Measurements from ENCODE around the gene SAMD4B. TPM values are rescaled to one million over a fixed set of nuclear protein-coding genes. Genes with fewer than 3 reads are reported as not detected.

SAMD4B gene
- total and polyA plus RNA-seq, 10 of the 15 experiments (the other 5 are each of a cell fraction or from before 2014, with no cell fraction given), result 2.4 to 43.3 (median 23.9) TPM

- TF ChIP-seq, protein P1, sequence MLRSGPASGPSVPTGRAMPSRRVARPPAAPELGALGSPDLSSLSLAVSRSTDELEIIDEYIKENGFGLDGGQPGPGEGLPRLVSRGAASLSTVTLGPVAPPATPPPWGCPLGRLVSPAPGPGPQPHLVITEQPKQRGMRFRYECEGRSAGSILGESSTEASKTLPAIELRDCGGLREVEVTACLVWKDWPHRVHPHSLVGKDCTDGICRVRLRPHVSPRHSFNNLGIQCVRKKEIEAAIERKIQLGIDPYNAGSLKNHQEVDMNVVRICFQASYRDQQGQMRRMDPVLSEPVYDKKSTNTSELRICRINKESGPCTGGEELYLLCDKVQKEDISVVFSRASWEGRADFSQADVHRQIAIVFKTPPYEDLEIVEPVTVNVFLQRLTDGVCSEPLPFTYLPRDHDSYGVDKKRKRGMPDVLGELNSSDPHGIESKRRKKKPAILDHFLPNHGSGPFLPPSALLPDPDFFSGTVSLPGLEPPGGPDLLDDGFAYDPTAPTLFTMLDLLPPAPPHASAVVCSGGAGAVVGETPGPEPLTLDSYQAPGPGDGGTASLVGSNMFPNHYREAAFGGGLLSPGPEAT (IDR thresholded peaks at IDR 0.05; ENCODE audit: low read depth), result 0 out of 2 replicates have a peak, but pooled peaks have one; percentile 6
- peak; percentile 30; the same call in 1 of the 2 replicates for TF ChIP-seq GATAD2B (conservative IDR thresholded peaks at IDR 0.05; ENCODE audit: low read depth)
- 0 out of 2 replicates have a peak, but pooled peaks have one; percentile 46 for TF ChIP-seq CHD1 (IDR thresholded peaks at IDR 0.05; ENCODE audit: low read depth, low read length)
- TF ChIP-seq HDGF (IDR thresholded peaks at IDR 0.05), result peak; percentile 87
- TF ChIP-seq, protein P2, sequence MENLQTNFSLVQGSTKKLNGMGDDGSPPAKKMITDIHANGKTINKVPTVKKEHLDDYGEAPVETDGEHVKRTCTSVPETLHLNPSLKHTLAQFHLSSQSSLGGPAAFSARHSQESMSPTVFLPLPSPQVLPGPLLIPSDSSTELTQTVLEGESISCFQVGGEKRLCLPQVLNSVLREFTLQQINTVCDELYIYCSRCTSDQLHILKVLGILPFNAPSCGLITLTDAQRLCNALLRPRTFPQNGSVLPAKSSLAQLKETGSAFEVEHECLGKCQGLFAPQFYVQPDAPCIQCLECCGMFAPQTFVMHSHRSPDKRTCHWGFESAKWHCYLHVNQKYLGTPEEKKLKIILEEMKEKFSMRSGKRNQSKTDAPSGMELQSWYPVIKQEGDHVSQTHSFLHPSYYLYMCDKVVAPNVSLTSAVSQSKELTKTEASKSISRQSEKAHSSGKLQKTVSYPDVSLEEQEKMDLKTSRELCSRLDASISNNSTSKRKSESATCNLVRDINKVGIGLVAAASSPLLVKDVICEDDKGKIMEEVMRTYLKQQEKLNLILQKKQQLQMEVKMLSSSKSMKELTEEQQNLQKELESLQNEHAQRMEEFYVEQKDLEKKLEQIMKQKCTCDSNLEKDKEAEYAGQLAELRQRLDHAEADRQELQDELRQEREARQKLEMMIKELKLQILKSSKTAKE (IDR thresholded peaks at IDR 0.05; ENCODE audit: low read depth, poor library complexity, severe bottlenecking), result no peak
- TF ChIP-seq, protein P3, sequence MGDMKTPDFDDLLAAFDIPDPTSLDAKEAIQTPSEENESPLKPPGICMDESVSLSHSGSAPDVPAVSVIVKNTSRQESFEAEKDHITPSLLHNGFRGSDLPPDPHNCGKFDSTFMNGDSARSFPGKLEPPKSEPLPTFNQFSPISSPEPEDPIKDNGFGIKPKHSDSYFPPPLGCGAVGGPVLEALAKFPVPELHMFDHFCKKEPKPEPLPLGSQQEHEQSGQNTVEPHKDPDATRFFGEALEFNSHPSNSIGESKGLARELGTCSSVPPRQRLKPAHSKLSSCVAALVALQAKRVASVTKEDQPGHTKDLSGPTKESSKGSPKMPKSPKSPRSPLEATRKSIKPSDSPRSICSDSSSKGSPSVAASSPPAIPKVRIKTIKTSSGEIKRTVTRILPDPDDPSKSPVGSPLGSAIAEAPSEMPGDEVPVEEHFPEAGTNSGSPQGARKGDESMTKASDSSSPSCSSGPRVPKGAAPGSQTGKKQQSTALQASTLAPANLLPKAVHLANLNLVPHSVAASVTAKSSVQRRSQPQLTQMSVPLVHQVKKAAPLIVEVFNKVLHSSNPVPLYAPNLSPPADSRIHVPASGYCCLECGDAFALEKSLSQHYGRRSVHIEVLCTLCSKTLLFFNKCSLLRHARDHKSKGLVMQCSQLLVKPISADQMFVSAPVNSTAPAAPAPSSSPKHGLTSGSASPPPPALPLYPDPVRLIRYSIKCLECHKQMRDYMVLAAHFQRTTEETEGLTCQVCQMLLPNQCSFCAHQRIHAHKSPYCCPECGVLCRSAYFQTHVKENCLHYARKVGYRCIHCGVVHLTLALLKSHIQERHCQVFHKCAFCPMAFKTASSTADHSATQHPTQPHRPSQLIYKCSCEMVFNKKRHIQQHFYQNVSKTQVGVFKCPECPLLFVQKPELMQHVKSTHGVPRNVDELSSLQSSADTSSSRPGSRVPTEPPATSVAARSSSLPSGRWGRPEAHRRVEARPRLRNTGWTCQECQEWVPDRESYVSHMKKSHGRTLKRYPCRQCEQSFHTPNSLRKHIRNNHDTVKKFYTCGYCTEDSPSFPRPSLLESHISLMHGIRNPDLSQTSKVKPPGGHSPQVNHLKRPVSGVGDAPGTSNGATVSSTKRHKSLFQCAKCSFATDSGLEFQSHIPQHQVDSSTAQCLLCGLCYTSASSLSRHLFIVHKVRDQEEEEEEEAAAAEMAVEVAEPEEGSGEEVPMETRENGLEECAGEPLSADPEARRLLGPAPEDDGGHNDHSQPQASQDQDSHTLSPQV (IDR thresholded peaks at IDR 0.05), result no peak
- TF ChIP-seq TCF3 (IDR thresholded peaks at IDR 0.05; ENCODE audit: borderline replicate concordance, insufficient read depth, low read depth, low read length), result 0 out of 2 replicates have a peak, but pooled peaks have one; percentile 56
- peak; percentile 37; the same call in 1 of the 2 replicates for TF ChIP-seq BACH1 (IDR thresholded peaks at IDR 0.05; ENCODE audit: borderline replicate concordance)
- TF ChIP-seq ZZZ3 (IDR thresholded peaks at IDR 0.05; ENCODE audit: control insufficient read depth, insufficient read length, low read depth), result no peak
- peak; percentile 24; the same call in 1 of the 2 replicates for TF ChIP-seq NR2F1 (conservative IDR thresholded peaks at IDR 0.05)
- no peak for TF ChIP-seq WRNIP1 (IDR thresholded peaks at IDR 0.05; ENCODE audit: borderline replicate concordance, low read depth, low read length)
These were observed 65.6 kb downstream of the SAMD4B start (continued) for GRCh38 chr19:39407660-39408391.
